Measurements from ENCODE around the gene OLFM3. TPM values are rescaled to one million over a fixed set of nuclear protein-coding genes. Genes with fewer than 3 reads are reported as not detected.

OLFM3 gene
- total RNA-seq = 0.52 TPM

DNA sequence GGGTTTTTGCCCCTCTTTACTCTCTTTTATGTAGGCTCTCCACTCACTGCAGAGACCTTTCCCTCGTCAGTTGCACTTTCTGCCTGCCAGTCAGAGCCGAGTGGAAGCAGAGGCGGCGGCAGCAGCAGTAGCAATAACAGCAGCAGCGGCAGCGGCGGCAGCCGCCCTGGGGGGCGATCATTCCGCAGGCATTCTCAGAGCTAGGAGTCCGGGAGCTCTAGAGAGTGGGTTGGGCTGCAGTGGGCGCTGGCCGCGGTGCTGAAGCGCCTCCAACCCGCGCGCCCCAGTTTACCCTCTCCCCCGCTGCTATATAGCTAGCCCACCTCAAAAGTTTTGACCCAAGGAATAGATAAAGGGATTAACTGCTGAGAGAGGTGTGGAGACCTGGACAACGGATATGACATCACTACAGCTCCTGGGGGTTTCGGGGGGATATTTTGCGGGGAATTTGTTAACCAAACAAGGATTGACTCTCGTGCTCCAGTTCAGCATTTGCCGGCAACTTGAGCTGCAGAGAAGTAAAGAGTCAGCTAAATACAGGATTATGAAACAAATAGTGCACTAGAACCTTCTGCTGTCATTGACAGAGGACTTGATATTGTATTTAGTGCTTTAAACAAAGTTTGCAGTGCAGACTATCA is at the start of gene OLFM3:
Gene OLFM3 (minus strand): TSS at position 102 of the 641 bp plus-strand sequence.
- H3K9ac ChIP-seq (ENCODE audit: low read depth in 1 of 3, low read length in 3 of 3) = no peak within 1 kb of the TSS

DNA sequence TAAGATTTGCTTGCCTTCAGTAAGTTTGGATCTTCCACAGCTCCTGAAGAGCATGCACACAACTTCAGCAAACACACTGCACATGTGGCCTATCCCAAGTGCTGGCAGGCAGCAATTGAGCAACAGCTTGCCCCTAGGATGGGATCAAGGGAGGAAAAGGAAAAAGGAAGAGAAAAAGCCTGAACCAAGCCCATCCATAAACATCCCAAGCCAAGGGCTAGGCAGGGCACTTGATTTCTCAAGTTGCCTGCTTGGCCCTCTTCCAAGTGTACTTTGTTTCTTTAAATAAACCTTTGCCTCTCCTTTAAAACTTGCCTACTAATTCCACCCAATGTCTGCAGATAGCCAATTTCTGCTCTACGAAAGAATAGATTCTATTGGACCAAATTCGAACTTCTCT is 49.0 kb upstream of the OLFM3 start:
- Histone ChIP-seq H3K9ac (ENCODE audit: low read depth in 1 of 3, low read length in 3 of 3) (no peak overlapping the region), H3K27me3 (ENCODE audit: control insufficient read depth in 3 of 3, insufficient read depth in 3 of 3, low read length in 3 of 3) (no peaks in the 10 kb centered on the region), H3K27ac (ENCODE audit: low read depth, low read length) (no peak overlapping the region), H3K36me3 (ENCODE audit: control insufficient read depth in 3 of 3, insufficient read depth in 3 of 3, low read length in 3 of 3) (no peaks in the 10 kb centered on the region), H3K9me3 (ENCODE audit: control insufficient read depth in 3 of 3, low read length in 3 of 3) (no peaks in the 10 kb centered on the region), H3K4me3 (ENCODE audit: low read length in 3 of 3) (no peak overlapping the region), H3K4me1 (ENCODE audit: control insufficient read depth in 3 of 3, insufficient read depth in 3 of 3, low read length in 3 of 3) (no peaks in the 10 kb centered on the region)

More for the DNA sequence above, at the start of gene OLFM3:
- Histone ChIP-seq H3K9me3 (ENCODE audit: control insufficient read depth in 3 of 3, low read length in 3 of 3) (no peaks in the 10 kb centered on the region), H3K4me3 (ENCODE audit: low read length in 3 of 3) (no peak within 1 kb of the TSS), H3K4me1 (ENCODE audit: control insufficient read depth in 3 of 3, insufficient read depth in 3 of 3, low read length in 3 of 3) (no peaks in the 10 kb centered on the region), H3K36me3 (ENCODE audit: control insufficient read depth in 3 of 3, insufficient read depth in 3 of 3, low read length in 3 of 3) (no peaks in the 10 kb centered on the region), H3K27ac (ENCODE audit: low read depth, low read length) (no peak within 1 kb of the TSS), H3K27me3 (ENCODE audit: control insufficient read depth in 3 of 3, insufficient read depth in 3 of 3, low read length in 3 of 3) (peaks cover 5 to 9% (median 7%) of the 10 kb centered on the region in 3 donors)

DNA sequence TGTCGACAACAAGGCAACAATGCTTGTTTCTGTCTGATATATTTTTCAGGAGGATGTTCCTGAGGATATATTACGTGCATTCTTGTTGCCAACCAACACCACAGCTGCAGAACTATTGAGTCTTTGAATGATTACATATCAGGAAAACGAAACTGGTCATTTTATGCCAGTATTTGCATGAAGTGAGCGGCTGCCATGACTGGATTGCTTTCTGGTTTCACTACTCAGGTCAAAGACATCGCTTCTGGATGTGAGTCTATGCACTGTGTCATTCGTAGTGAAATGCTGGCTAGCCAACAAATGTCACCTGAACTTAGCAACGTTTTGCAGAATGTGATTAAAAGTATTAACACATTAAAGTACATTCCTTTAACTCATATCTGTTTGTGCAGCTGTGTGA is 35.8 kb upstream of the OLFM3 start:
- H3K4me1 ChIP-seq (ENCODE audit: control insufficient read depth in 3 of 3, insufficient read depth in 3 of 3, low read length in 3 of 3) = no peaks in the 10 kb centered on the region
- no peaks in the 10 kb centered on the region for H3K27me3 ChIP-seq (ENCODE audit: control insufficient read depth in 3 of 3, insufficient read depth in 3 of 3, low read length in 3 of 3)
- H3K9ac ChIP-seq (ENCODE audit: low read depth in 1 of 3, low read length in 3 of 3) = no peak overlapping the region
- no peaks in the 10 kb centered on the region for H3K9me3 ChIP-seq (ENCODE audit: control insufficient read depth in 3 of 3, low read length in 3 of 3)
- no peak overlapping the region for H3K4me3 ChIP-seq (ENCODE audit: low read length in 3 of 3)
- H3K27ac ChIP-seq (ENCODE audit: low read depth, low read length) = no peak overlapping the region
- no peaks in the 10 kb centered on the region for H3K36me3 ChIP-seq (ENCODE audit: control insufficient read depth in 3 of 3, insufficient read depth in 3 of 3, low read length in 3 of 3)

DNA sequence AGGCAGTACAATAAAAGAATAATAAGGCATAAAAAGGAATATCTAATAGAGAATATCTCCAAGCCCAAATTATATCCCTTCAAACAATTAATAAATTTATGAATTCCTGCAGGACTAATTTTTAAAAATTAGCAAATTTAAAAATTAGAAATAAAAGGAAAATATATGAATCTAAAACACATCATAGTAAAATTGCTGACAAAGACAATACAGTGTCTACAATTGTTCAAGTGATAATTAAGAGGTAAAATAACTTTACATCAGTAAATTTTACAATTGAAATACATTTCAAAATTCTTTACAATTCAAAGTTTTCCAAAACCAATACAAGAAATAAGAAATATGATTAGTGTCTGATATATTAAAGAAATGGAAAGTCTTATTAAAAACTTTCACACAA is 22.8 kb upstream of the OLFM3 start:
- Histone ChIP-seq H3K4me3 (ENCODE audit: low read length in 3 of 3) (no peak overlapping the region), H3K27ac (ENCODE audit: low read depth, low read length) (no peak overlapping the region), H3K27me3 (ENCODE audit: control insufficient read depth in 3 of 3, insufficient read depth in 3 of 3, low read length in 3 of 3) (no peaks in the 10 kb centered on the region), H3K36me3 (ENCODE audit: control insufficient read depth in 3 of 3, insufficient read depth in 3 of 3, low read length in 3 of 3) (no peaks in the 10 kb centered on the region), H3K4me1 (ENCODE audit: control insufficient read depth in 3 of 3, insufficient read depth in 3 of 3, low read length in 3 of 3) (no peaks in the 10 kb centered on the region), H3K9ac (ENCODE audit: low read depth in 1 of 3, low read length in 3 of 3) (no peak overlapping the region), H3K9me3 (ENCODE audit: control insufficient read depth in 3 of 3, low read length in 3 of 3) (no peaks in the 10 kb centered on the region)

DNA sequence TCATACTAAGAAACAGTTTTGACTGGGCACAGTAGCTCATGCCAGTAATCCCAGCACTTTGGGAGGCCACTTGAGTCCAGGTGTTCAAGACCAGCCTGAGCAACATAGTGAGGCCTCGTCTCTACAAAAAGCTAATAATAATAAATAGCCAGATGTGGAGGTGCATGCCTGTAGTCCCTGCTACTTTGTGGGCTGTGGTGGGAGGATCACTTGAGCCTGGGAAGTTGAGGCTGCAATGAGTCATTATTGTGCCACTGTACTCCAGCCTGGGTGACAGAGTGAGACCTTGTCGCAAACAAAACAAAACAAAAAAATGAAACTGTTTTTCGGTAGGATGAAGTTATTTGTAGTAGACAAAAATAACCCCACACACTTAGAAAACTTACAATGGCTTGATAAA is 19.0 kb upstream of the OLFM3 start:
- H3K9me3 ChIP-seq (ENCODE audit: control insufficient read depth in 3 of 3, low read length in 3 of 3) = no peaks in the 10 kb centered on the region
- no peaks in the 10 kb centered on the region for H3K4me1 ChIP-seq (ENCODE audit: control insufficient read depth in 3 of 3, insufficient read depth in 3 of 3, low read length in 3 of 3)

DNA sequence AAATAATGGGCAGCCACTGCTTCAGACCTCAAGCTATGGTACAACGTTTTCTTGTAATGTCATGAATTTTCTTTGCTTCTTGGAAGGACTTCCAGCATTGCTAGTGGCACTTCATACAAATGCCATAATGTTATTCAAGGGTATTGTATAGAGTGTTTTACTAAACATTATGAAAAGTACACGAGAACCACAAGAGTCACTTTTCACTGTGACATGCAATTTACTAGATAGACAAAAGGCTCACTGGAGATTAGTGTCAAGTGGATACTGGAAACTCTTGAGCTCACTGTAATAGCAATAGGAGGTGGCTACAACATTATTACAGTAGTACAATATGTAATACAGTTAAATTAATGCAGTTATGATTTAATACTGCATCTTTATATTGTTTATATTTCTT is 5.3 kb upstream of the OLFM3 start:
- H3K4me1 ChIP-seq (ENCODE audit: control insufficient read depth in 3 of 3, insufficient read depth in 3 of 3, low read length in 3 of 3) = no peaks in the 10 kb centered on the region
- H3K36me3 ChIP-seq (ENCODE audit: control insufficient read depth in 3 of 3, insufficient read depth in 3 of 3, low read length in 3 of 3) = no peaks in the 10 kb centered on the region
- H3K9ac ChIP-seq (ENCODE audit: low read depth in 1 of 3, low read length in 3 of 3) = no peak overlapping the region
- no peak overlapping the region for H3K4me3 ChIP-seq (ENCODE audit: low read length in 3 of 3)
- no peaks in the 10 kb centered on the region for H3K9me3 ChIP-seq (ENCODE audit: control insufficient read depth in 3 of 3, low read length in 3 of 3)
- H3K27ac ChIP-seq (ENCODE audit: low read depth, low read length) = no peak overlapping the region
- H3K27me3 ChIP-seq (ENCODE audit: control insufficient read depth in 3 of 3, insufficient read depth in 3 of 3, low read length in 3 of 3) = peaks cover 0 to 4% (median 3%) of the 10 kb centered on the region in 3 donors

More for the DNA sequence above, 19.0 kb upstream of the OLFM3 start:
- H3K27ac ChIP-seq (ENCODE audit: low read depth, low read length) = no peak overlapping the region
- H3K9ac ChIP-seq (ENCODE audit: low read depth in 1 of 3, low read length in 3 of 3) = no peak overlapping the region
- H3K36me3 ChIP-seq (ENCODE audit: control insufficient read depth in 3 of 3, insufficient read depth in 3 of 3, low read length in 3 of 3) = no peaks in the 10 kb centered on the region
- no peak overlapping the region for H3K4me3 ChIP-seq (ENCODE audit: low read length in 3 of 3)
- no peaks in the 10 kb centered on the region for H3K27me3 ChIP-seq (ENCODE audit: control insufficient read depth in 3 of 3, insufficient read depth in 3 of 3, low read length in 3 of 3)

DNA sequence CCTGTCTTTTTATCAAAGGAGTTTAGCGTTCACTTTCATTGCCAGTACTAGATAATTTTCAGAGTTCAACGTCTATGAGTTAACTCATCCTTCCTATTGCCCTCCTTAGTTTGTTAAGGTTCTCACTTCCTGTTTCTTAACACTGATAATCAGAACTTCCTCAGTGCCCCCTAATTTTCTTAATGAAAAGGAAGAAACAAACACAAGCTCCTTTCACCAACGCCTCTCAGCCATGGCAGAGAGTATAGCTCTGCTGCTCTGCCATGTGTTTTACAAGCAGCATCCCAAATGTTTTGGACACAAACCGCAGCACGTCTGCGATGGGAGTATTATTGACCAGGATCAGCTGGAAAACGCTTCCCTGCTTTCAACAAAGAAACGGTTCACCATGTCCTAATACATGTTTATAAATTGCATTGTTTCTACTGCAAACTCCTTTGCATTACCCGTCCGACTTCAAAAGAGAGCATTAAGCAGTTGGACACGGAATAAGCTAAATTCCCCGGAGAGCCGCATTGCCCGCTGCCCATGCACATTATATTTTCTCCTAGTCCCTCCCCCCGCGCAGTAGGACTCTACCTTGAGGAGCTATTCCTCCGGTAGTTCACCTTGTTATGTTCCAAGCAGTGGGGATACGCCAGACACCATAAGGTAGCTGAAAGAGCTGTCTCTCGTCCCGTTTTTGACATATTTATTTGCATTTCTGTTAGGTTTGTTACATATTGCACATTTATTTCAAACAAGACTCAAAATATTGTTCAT is 561 bp downstream of the OLFM3 start:
- Histone ChIP-seq H3K4me3 (ENCODE audit: low read length in 3 of 3) (no peak overlapping the region), H3K9ac (ENCODE audit: low read depth in 1 of 3, low read length in 3 of 3) (no peak overlapping the region), H3K36me3 (ENCODE audit: control insufficient read depth in 3 of 3, insufficient read depth in 3 of 3, low read length in 3 of 3) (no peaks in the 10 kb centered on the region), H3K4me1 (ENCODE audit: control insufficient read depth in 3 of 3, insufficient read depth in 3 of 3, low read length in 3 of 3) (no peaks in the 10 kb centered on the region), H3K9me3 (ENCODE audit: control insufficient read depth in 3 of 3, low read length in 3 of 3) (no peaks in the 10 kb centered on the region), H3K27ac (ENCODE audit: low read depth, low read length) (no peak overlapping the region), H3K27me3 (ENCODE audit: control insufficient read depth in 3 of 3, insufficient read depth in 3 of 3, low read length in 3 of 3) (peaks cover 5 to 9% (median 7%) of the 10 kb centered on the region in 3 donors)

DNA sequence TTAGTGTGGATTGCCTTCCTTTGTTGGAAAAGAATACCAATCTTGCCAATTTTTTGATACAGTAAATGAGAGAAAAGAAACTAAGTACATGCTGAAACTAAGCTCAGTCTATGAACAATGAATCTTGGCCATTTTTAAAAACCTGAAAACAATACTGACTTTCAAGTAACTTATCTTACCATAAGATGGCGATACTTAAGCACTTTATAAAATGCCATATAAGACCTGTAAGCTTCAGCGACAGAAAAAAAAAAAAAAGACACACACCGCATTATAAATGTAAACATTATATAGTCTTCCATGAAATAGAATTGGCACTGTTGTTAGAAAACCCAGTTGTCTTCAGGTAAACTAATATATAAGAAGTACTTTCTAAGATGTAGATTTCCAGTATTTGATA is 3.0 kb downstream of the OLFM3 start:
- Histone ChIP-seq H3K27ac (ENCODE audit: low read depth, low read length) (no peak overlapping the region), H3K4me3 (ENCODE audit: low read length in 3 of 3) (no peak overlapping the region), H3K4me1 (ENCODE audit: control insufficient read depth in 3 of 3, insufficient read depth in 3 of 3, low read length in 3 of 3) (no peaks in the 10 kb centered on the region), H3K9ac (ENCODE audit: low read depth in 1 of 3, low read length in 3 of 3) (no peak overlapping the region), H3K36me3 (ENCODE audit: control insufficient read depth in 3 of 3, insufficient read depth in 3 of 3, low read length in 3 of 3) (no peaks in the 10 kb centered on the region), H3K27me3 (ENCODE audit: control insufficient read depth in 3 of 3, insufficient read depth in 3 of 3, low read length in 3 of 3) (peaks cover 5 to 9% (median 7%) of the 10 kb centered on the region in 3 donors), H3K9me3 (ENCODE audit: control insufficient read depth in 3 of 3, low read length in 3 of 3) (no peaks in the 10 kb centered on the region)

DNA sequence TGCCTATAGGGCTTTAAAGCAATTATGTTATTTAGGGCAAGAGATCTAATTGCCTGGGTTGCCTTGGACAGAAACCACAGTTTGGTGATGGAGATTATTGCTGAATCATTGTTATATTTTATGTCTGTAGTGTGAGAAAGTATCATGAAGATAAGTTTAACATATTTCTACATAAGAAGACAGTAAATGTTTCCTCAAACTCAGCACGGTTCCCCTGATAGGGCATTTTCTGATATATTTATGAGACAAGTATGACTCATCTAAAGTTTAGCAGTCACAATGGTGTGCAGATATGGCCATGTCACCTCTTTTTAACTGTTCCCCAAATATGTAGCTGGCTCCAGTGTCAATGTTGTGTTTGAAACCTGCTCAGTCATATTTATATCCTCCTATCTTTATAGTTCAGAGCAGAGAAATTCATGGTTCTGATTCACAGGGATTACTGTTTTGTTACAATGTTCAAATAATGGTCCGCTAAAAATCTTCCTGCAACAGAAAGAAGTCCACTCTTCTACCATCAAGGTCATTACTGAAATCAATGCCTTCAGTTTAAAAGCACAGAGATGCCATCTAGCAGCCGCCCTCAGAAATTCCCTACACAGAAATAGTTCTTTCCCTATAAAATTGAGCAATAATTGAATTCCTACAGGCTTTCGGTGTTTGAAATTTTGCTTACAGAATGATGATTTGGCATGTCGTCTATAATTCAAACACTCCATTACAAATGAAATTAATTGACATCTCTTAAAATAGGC is 3.7 kb downstream of the OLFM3 start:
- Histone ChIP-seq H3K9ac (ENCODE audit: low read depth in 1 of 3, low read length in 3 of 3) (no peak overlapping the region), H3K9me3 (ENCODE audit: control insufficient read depth in 3 of 3, low read length in 3 of 3) (no peaks in the 10 kb centered on the region), H3K36me3 (ENCODE audit: control insufficient read depth in 3 of 3, insufficient read depth in 3 of 3, low read length in 3 of 3) (no peaks in the 10 kb centered on the region), H3K4me3 (ENCODE audit: low read length in 3 of 3) (no peak overlapping the region), H3K27me3 (ENCODE audit: control insufficient read depth in 3 of 3, insufficient read depth in 3 of 3, low read length in 3 of 3) (peaks cover 5 to 9% (median 7%) of the 10 kb centered on the region in 3 donors), H3K27ac (ENCODE audit: low read depth, low read length) (no peak overlapping the region), H3K4me1 (ENCODE audit: control insufficient read depth in 3 of 3, insufficient read depth in 3 of 3, low read length in 3 of 3) (no peaks in the 10 kb centered on the region)

DNA sequence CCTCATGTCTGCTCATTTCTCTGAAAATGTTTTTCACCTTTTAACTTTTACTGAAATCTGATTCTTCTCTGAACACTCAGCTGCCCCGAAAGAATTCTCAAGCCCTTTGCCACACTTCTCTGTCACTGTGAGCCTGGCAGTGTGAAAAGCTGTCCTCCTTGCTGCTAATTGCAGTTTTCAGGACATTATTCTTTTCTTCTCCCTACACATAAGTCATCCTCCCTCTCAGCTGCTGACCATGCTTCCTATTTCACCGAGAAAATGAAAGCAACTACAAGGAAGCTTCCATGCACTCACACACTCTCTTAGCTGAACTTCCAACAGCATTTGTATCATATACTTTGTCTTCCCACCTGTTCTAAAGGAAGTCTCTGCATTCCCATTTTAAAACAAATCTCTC is 15.8 kb downstream of the OLFM3 start:
- H3K27me3 ChIP-seq (ENCODE audit: control insufficient read depth in 3 of 3, insufficient read depth in 3 of 3, low read length in 3 of 3) = no peaks in the 10 kb centered on the region
- no peak overlapping the region for H3K4me3 ChIP-seq (ENCODE audit: low read length in 3 of 3)
- H3K9ac ChIP-seq (ENCODE audit: low read depth in 1 of 3, low read length in 3 of 3) = no peak overlapping the region
- no peaks in the 10 kb centered on the region for H3K9me3 ChIP-seq (ENCODE audit: control insufficient read depth in 3 of 3, low read length in 3 of 3)
- H3K4me1 ChIP-seq (ENCODE audit: control insufficient read depth in 3 of 3, insufficient read depth in 3 of 3, low read length in 3 of 3) = no peaks in the 10 kb centered on the region
- H3K36me3 ChIP-seq (ENCODE audit: control insufficient read depth in 3 of 3, insufficient read depth in 3 of 3, low read length in 3 of 3) = no peaks in the 10 kb centered on the region
- no peak overlapping the region for H3K27ac ChIP-seq (ENCODE audit: low read depth, low read length)

Measured in skeletal muscle tissue (tissue), 4 donors.